Endothelial cell of umbilical vein (primary cell): ENCODE data around the gene LSM3. TPM values are rescaled to one million over a fixed set of nuclear protein-coding genes. Genes with fewer than 3 reads are reported as not detected.

Source experiments
- BruUV-seq: library from RNA; stranded (reverse); fragments of 400-500 nt; replicated peaks from 2 replicates; lab custom pipeline; 2021; lab: Mats Ljungman, UMichigan
- CTCF ChIA-PET: fragments of 300-600, 350-600 bp; sonication (Branson Sonifier 250); formaldehyde crosslinking; loops from one replicate; lab custom pipeline; 2021; ENCODE audit warnings: antibody characterized with exemption, inconsistent platforms; lab: Charles Lee
- POLR2A ChIA-PET: fragments of 300-600, 350-600 bp; sonication (Branson Sonifier 250); formaldehyde crosslinking; loops from one replicate; lab custom pipeline; 2021; ENCODE audit warnings: antibody characterized with exemption, inconsistent platforms; lab: Charles Lee
- DNase-seq: peaks from one replicate; pipeline ENCODE4 v3.0.0-alpha.2; 2011; ENCODE audit warnings: low read depth, low spot score
- FAIRE-seq: peaks from 2 replicates; lab custom pipeline; 2011; peaks lifted over from hg19 to GRCh38; lab: Jason Lieb, UNC
- H2AFZ ChIP-seq: 2 replicates; pipeline ENCODE4 v1.6.0; 2012; ENCODE audit warnings: low read depth, low read length, control low read depth, inconsistent platforms
- H3K27ac ChIP-seq: 2 replicates; pipeline ENCODE4 v1.5.1; 2011; ENCODE audit warnings: low read depth, mild to moderate bottlenecking, control low read depth, low read length, moderate library complexity; ENCODE audit not compliant: insufficient read depth
- H3K27me3 ChIP-seq, 2 experiments: 2 replicates each; pipeline versions ENCODE4 v1.6.0 to v1.6.1; 2011; ENCODE audit warnings: low read length in 2 of 2, mixed read lengths in 1 of 2; ENCODE audit not compliant: control insufficient read depth in 2 of 2, insufficient read depth in 2 of 2
- H3K36me3 ChIP-seq, 2 experiments: 2 replicates in 1 of 2; 3 replicates in 1 of 2; pipeline ENCODE4 v1.5.1; 2011; ENCODE audit warnings: low read length in 2 of 2, mild to moderate bottlenecking in 1 of 2, moderate library complexity in 1 of 2; ENCODE audit not compliant: control insufficient read depth in 2 of 2, insufficient read depth in 2 of 2; ENCODE audit errors: extremely low read depth in 1 of 2
- H3K4me1 ChIP-seq: 3 replicates; pipeline ENCODE4 v1.5.1; 2011; ENCODE audit warnings: mild to moderate bottlenecking, low read length; ENCODE audit not compliant: control insufficient read depth, insufficient read depth; ENCODE audit errors: extremely low read depth
- H3K4me2 ChIP-seq: 2 replicates; pipeline ENCODE4 v1.6.1; 2011; ENCODE audit warnings: low read length, control low read depth, mixed read lengths; ENCODE audit not compliant: insufficient read depth
- H3K4me3 ChIP-seq, 3 experiments: fragments of 200-600 bp in 1 of 3; sonication (generic), shearing (Covaris generic) in 1 of 3; replicated peaks in 1 of 3; 2 replicates each; pipeline ENCODE4 v1.5.1; 2011 to 2016; ENCODE audit warnings: control low read depth in 3 of 3, low read length in 3 of 3, mild to moderate bottlenecking in 2 of 3, inconsistent platforms in 1 of 3, low read depth in 1 of 3, moderate library complexity in 1 of 3; ENCODE audit not compliant: insufficient read depth in 1 of 3
- H3K79me2 ChIP-seq: 2 replicates; pipeline ENCODE4 v1.6.0; 2012; ENCODE audit warnings: low read length, inconsistent platforms; ENCODE audit not compliant: control insufficient read depth, insufficient read depth
- H3K9ac ChIP-seq: replicated peaks from 2 replicates; pipeline ENCODE3; 2011; ENCODE audit warnings: low read length, control low read depth; ENCODE audit not compliant: insufficient read depth; ENCODE audit errors: extremely low read depth
- H3K9me1 ChIP-seq: replicated peaks from 3 replicates; pipeline ENCODE4 v1.6.0; 2011; ENCODE audit warnings: mild to moderate bottlenecking, low read length; ENCODE audit not compliant: control insufficient read depth, insufficient read depth; ENCODE audit errors: extremely low read depth
- H3K9me3 ChIP-seq: replicated peaks from 2 replicates; pipeline ENCODE4 v1.5.1; 2012; ENCODE audit warnings: low read length, inconsistent platforms; ENCODE audit not compliant: control insufficient read depth, insufficient read depth
- H4K20me1 ChIP-seq: replicated peaks from 2 replicates; pipeline ENCODE3; 2011; ENCODE audit warnings: mild to moderate bottlenecking, low read length; ENCODE audit not compliant: control insufficient read depth, insufficient read depth; ENCODE audit errors: extremely low read depth
- EZH2 ChIP-seq: IDR thresholded peaks from 2 replicates; pipeline ENCODE4 v1.6.1; 2012; ENCODE audit warnings: borderline replicate concordance, low read depth, mild to moderate bottlenecking, moderate library complexity, low read length, inconsistent platforms; ENCODE audit not compliant: severe bottlenecking
- FOS ChIP-seq: IDR thresholded peaks from 2 replicates; pipeline ENCODE4 v1.6.1; 2011; ENCODE audit warnings: mild to moderate bottlenecking, low read length, moderate library complexity, borderline replicate concordance; ENCODE audit not compliant: insufficient read depth
- GATA2 ChIP-seq: IDR thresholded peaks from 2 replicates; pipeline ENCODE4 v1.7.0; 2011; ENCODE audit warnings: low read depth, mild to moderate bottlenecking, moderate library complexity, mixed read lengths, low read length; ENCODE audit not compliant: insufficient read length, insufficient read depth
- JUN ChIP-seq: IDR thresholded peaks from 2 replicates; pipeline ENCODE4 v1.6.1; 2011; ENCODE audit warnings: borderline replicate concordance, low read depth; ENCODE audit not compliant: insufficient read length, insufficient read depth
- MYC ChIP-seq: IDR thresholded peaks from one replicate; pipeline ENCODE4 v1.6.1; 2011; ENCODE audit warnings: mild to moderate bottlenecking, low read depth, low read length
- POLR2A ChIP-seq: IDR thresholded peaks from 2 replicates; pipeline ENCODE4 v1.6.1; 2012; ENCODE audit warnings: low read depth, mild to moderate bottlenecking, control low read depth, low read length
- POLR2AphosphoS5 ChIP-seq: IDR thresholded peaks from 2 replicates; pipeline ENCODE4 v1.6.1; 2012; ENCODE audit warnings: low read depth, mild to moderate bottlenecking, control low read depth, low read length, moderate library complexity; ENCODE audit not compliant: insufficient read depth
- dilution Hi-C: fragments of 300-500 bp; cut with MboI; formaldehyde crosslinking; loops from one replicate; pipeline ENCODE4 v1.15.0; 2019; ENCODE audit warnings: low sequenced_read_pairs; ENCODE audit not compliant: extremely low pct_ligation_motif_present
- intact Hi-C: fragments of 100-400 bp; cut with micrococcal nuclease; formaldehyde crosslinking; loops from one replicate; pipeline ENCODE4 v1.10.0; 2022
- polyA plus RNA-seq, 4 experiments: library from polyadenylated mRNA; depleted of rRNA in 3 of 4; stranded (reverse) in 3 of 4; unstranded in 1 of 4; fragments of >200 nt; gene quantifications; 2 replicates each; pipeline versions ENCODE4 v1.2.1 to v1.2.3, GENCODE V29; 2011 to 2012; ENCODE audit warnings: missing spikeins in 1 of 4
- total RNA-seq: library from RNA; stranded (reverse); gene quantifications from 2 replicates; pipeline ENCODE4 v1.2.3, GENCODE V29; 2021
- TF ChIP-seq, protein P1 (sequence below), 2 donors: IDR thresholded peaks; 1 replicate in 1 of 2; 2 replicates in 1 of 2; pipeline ENCODE4 v1.5.1; 2011; ENCODE audit warnings: low read length in 2 of 2, mild to moderate bottlenecking in 2 of 2, moderate library complexity in 2 of 2, control low read depth in 1 of 2, inconsistent platforms in 1 of 2, low read depth in 1 of 2; ENCODE audit not compliant: insufficient read depth in 1 of 2; ENCODE audit errors: extremely low read depth in 1 of 2
- TF ChIP-seq, protein P2 (sequence below): IDR thresholded peaks from 2 replicates; pipeline ENCODE4 v1.6.1; 2011; ENCODE audit not compliant: insufficient read depth, insufficient read length

The LSM3 gene
- total and polyA plus RNA-seq, 2 donors (not counting 3 experiments of a cell fraction or from before 2014, with no cell fraction given): 4.4 to 13.0 TPM

DNA sequence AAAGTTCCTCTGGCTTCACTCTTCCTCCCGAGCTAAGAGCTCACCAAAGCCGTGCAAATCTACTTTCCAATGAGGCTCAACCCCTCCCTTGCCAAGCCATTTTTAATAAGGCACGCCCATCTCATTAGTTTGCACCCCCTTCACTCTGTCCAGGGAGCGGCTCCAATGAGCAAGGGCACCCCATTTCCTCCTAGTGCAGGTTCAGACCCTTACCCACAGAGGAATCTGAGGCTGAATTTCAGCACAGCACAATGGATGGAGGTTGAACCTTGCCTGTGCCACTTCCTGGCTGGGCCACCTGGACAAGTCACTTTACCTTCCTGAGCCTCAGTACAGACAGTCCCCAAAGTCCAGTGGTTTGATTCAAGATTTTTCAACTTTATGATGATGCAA lies 25.7 kb upstream of the LSM3 start:
- Histone ChIP-seq H3K4me1 (peaks cover 2% of the 10 kb centered on the region), H3K79me2 (no peaks in the 10 kb centered on the region), H3K27me3 (no peaks in the 10 kb centered on the region), H3K9me1 (no peaks in the 10 kb centered on the region), H3K36me3 (peaks cover 5 to 23% of the 10 kb centered on the region in 2 experiments), H3K4me3 (no peak overlapping the region), H3K9ac (no peak overlapping the region), H3K27ac (no peak overlapping the region), H2AFZ (no peak overlapping the region), H4K20me1 (no peaks in the 10 kb centered on the region), H3K9me3 (no peaks in the 10 kb centered on the region), H3K4me2 (no peak overlapping the region)
- no peak for TF ChIP-seq POLR2A
- TF ChIP-seq EZH2: no peak
- TF ChIP-seq JUN: no peak
- TF ChIP-seq FOS: no peak
- no peak for TF ChIP-seq GATA2
- TF ChIP-seq POLR2AphosphoS5: no peak
- TF ChIP-seq, protein P1, sequence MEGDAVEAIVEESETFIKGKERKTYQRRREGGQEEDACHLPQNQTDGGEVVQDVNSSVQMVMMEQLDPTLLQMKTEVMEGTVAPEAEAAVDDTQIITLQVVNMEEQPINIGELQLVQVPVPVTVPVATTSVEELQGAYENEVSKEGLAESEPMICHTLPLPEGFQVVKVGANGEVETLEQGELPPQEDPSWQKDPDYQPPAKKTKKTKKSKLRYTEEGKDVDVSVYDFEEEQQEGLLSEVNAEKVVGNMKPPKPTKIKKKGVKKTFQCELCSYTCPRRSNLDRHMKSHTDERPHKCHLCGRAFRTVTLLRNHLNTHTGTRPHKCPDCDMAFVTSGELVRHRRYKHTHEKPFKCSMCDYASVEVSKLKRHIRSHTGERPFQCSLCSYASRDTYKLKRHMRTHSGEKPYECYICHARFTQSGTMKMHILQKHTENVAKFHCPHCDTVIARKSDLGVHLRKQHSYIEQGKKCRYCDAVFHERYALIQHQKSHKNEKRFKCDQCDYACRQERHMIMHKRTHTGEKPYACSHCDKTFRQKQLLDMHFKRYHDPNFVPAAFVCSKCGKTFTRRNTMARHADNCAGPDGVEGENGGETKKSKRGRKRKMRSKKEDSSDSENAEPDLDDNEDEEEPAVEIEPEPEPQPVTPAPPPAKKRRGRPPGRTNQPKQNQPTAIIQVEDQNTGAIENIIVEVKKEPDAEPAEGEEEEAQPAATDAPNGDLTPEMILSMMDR (IDR thresholded peaks at IDR 0.05; ENCODE audit: extremely low read depth in 1 of 2, insufficient read depth in 1 of 2, low read depth in 1 of 2, low read length in 2 of 2): no peak
- TF ChIP-seq, protein P2, sequence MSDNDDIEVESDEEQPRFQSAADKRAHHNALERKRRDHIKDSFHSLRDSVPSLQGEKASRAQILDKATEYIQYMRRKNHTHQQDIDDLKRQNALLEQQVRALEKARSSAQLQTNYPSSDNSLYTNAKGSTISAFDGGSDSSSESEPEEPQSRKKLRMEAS: no peak
- no peak for TF ChIP-seq MYC
- no peak for FAIRE-seq
- dilution Hi-C loops: no loop called here
- ChIA-PET CTCF (interaction anchor here (0.6 to 2.3 kb wide), 9 partner anchors 8 to 256 kb away, joined by 3 to 8 read pairs (median 5); partner anchors contain the start of genes LSM3 and XPC), POLR2A (no interaction called here)
- intact Hi-C loops: no loop called here
- no peak for DNase-seq
- no TSS peak for BruUV-seq
